Fibroblast of skin of right quadriceps (primary cell): ENCODE measurements around the gene TSBP1.
"Not testable (repeated sequence)": the region's sequence is repeated elsewhere in the genome, so short reads cannot be mapped to it uniquely, and the experiment has no call there.

Experiments
- DNase-seq: peaks from one replicate; pipeline ENCODE4 v3.0.0-alpha.2; 2013

Gene TSBP1

GRCh38 chr6:32271429-32271828 lies 100.3 kb downstream of the TSBP1 start:
- DNase-seq: no peak

DNA sequence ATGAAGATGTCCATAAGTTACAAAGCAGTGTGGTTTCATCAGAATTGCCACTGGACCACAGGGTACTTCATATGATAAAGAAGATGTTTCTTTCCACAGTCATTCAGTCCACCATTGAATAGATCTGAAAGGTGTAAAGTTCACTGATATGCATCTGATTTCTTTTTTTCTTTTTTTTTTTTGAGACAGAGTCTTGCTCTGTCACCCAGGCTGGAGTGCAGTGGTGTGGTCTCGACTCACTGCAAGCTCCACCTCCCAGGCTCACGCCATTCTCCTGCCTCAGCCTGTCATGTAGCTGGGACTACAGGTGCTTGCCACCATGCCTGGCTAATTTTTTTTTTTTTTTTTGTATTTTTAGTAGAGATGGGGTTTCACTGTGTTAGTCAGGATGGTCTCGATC lies 103.2 kb downstream of the TSBP1 start:
- not testable (repeated sequence) for DNase-seq

GRCh38 chr6:32267035-32267434 lies 104.7 kb downstream of the TSBP1 start:
- no peak for DNase-seq

GRCh38 chr6:32257262-32257661 lies 114.4 kb downstream of the TSBP1 start:
- DNase-seq: not testable (repeated sequence)

DNA sequence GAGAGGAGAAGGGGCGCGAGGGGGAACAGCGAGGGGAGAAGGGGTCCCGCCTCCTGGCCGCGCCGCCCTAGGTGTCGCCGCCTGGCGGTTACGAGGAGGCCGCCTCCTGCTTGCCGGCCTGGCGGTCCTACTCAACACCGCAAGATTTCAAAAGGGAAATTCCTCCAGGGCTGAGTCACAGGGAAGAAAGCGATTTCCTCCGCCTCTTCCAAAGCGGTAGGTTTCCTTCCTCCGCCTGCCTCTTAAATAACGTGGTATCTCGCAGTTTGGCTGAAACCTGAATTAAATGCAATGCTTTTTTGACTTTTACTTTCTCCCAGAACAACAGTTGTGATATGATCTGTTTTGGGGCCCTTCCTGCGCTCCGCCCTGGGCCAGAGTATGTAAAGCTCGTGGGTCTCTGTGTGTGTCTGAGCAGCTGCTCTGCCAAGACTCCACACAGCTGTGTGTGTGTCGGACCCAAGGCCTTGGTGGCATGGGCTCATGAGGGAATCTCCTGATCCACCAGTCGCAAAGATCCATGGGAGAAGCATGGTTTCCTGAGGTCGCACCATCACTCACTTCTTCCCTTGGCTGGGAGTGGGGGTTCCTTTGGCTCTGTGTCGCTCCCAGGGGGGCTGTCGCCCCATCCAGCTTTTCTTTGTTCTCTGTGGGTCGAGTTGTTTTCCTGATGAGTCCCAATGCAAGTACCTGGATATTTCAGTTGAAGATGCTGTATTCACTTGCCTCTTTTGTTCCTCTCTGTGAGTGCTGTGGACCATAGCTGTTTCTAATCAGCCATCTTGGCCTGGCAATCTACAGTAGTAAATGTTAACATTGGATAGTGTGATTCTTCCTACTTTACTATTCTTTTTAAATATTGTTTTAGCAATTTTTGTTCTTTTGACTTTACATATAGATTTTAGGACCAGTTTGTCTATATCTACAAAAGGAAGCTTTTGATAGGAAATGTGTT lies 116.2 kb downstream of the TSBP1 start:
- DNase-seq: peak; percentile 95

- no peak for DNase-seq
Observed at GRCh38 chr6:32254761-32255198, 116.9 kb downstream of the TSBP1 start.

DNA sequence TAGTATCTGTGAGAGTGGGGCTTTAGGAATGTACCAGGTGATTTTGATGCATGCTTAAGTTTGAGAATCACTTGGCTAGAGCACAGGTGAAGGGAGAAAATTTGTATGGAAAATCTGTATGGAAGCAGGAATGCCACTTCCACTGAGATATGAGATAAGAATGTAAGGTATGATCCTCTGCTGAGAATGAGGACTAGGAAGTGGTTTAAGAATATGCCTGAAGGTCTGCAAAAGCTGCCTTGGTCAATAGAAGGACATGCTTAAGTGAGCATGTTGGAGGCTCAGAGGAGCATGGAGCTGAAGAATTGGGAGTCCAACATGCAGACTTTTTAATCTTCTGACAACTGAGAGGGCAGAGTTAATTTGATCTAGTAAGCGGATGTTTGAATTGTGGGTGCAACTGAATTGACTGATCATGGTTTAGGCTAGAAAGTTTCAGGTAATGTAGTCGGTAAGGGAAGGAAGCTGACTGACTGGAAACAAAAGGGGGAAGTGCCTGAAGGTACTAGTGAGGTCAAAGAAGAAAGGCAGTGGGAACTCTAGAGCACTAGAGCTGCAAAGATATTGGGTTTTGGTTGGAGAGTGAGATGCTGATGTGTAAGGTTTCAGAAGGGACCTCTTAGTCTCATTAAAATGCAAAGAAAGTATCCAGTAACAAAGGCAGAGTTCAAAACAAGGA lies 119.2 kb downstream of the TSBP1 start:
- DNase-seq: no peak

DNA sequence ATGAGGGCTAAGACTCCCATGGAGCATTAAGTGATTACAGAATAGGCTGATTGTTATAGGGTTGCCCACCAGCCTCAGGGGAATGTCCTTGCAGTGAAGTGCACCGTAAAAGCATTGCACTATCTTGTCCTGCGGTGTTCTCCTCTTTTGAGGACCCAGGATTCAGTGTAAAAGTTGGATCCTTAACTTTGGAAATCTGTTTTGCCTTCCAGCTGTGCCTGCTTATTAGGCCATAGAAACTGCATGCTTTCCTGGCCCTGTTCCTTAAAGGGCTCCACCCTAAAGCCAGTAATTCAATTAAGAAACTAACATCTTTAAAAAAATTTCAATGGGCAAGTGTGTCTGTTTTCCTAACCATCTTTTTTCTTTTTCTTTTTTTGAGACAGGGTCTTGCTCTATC lies 122.4 kb downstream of the TSBP1 start:
- no peak for DNase-seq

DNA sequence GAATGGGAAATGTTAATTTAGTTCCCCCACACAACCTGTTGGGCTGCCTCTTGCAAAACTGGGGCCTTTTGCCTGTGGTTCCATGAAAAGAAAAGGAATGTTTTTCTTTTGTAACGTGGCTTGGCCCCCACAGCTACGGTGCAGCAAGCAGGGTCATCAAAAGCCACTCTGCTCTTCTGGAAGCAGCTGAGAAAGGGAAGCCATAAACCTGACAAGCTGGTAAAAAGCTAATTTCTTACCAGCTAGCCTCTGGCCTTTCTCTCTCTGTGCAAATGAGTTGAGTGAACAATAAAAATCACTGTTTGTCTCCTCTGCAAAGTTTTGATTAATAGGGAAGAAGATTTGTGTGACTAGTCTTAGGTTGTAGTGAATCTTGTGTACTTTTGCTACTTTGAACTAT lies 124.3 kb downstream of the TSBP1 start:
- no peak for DNase-seq

- DNase-seq: peak; percentile 74
Observed at GRCh38 chr6:32244946-32245398, 126.7 kb downstream of the TSBP1 start.

- no peak for DNase-seq
Observed at GRCh38 chr6:32244270-32244669, 127.4 kb downstream of the TSBP1 start.
